HL-60 (cell line): ENCODE measurements around the gene FNDC3B.

Experiments
- DNase-seq, 2 experiments: peaks; one replicate each; pipeline ENCODE4 v3.0.0-alpha.2; 2010 to 2020; ENCODE audit warnings: low read depth in 1 of 2, low spot score in 1 of 2
- H3K27ac ChIP-seq: fragments of 250-450 bp; sonication (Bioruptor Pico); replicated peaks from 2 replicates; pipeline ENCODE4 v1.5.1; 2020; ENCODE audit warnings: mild to moderate bottlenecking, moderate library complexity
- H3K27me3 ChIP-seq: fragments of 250-450 bp; sonication (Bioruptor Pico); 2 replicates; pipeline ENCODE4 v1.5.1; 2021; ENCODE audit warnings: mild to moderate bottlenecking, moderate library complexity; ENCODE audit not compliant: insufficient read depth, poor library complexity, severe bottlenecking
- H3K4me3 ChIP-seq: replicated peaks from 2 replicates; pipeline ENCODE4 v1.5.1; 2011; ENCODE audit warnings: mild to moderate bottlenecking, control low read depth, low read length; ENCODE audit not compliant: insufficient read depth
- GABPA ChIP-seq: IDR thresholded peaks from 2 replicates; pipeline ENCODE4 v1.6.1; 2012; ENCODE audit warnings: low read depth
- POLR2AphosphoS5 ChIP-seq: IDR thresholded peaks from 2 replicates; pipeline ENCODE4 v1.6.1; 2012; ENCODE audit warnings: low read depth
- SPI1 ChIP-seq: IDR thresholded peaks from 2 replicates; pipeline ENCODE4 v1.6.1; 2012; ENCODE audit warnings: low read depth, mild to moderate bottlenecking, borderline replicate concordance
- TF ChIP-seq, protein P1 (sequence below): IDR thresholded peaks from 2 replicates; pipeline ENCODE4 v1.6.1; 2012; ENCODE audit warnings: low read depth; ENCODE audit not compliant: insufficient replicate concordance
- TF ChIP-seq, protein P2 (sequence below): IDR thresholded peaks from one replicate; pipeline ENCODE4 v1.5.1; 2011; ENCODE audit warnings: low read length, control low read depth, inconsistent platforms; ENCODE audit not compliant: insufficient read depth

Gene FNDC3B

DNA sequence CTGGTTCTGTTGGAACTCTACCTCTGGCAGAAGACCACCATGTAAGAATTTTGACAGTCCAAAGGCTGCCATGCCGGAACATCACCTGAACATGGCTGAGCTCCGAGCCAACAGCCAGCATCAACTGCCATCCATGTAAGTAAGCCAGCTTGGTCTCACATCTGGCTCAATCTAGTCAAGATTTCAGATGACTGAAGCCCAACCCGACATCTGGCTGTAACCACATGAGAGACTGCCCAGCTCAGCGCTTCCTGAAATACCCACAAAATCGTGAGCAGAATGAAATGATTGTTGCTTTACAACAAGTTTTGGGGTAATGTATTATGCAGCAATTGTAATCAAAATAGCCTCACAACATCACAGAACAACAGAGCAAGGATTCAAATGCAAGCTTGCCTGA lies 375.9 kb downstream of the FNDC3B start:
- no peak for DNase-seq
- H3K4me3 ChIP-seq: no peak overlapping the region

GRCh38 chr3:172437713-172438112 lies 398.3 kb downstream of the FNDC3B start:
- TF ChIP-seq GABPA (no peak), SPI1 (no peak), POLR2AphosphoS5 (no peak)
- TF ChIP-seq, protein P1, sequence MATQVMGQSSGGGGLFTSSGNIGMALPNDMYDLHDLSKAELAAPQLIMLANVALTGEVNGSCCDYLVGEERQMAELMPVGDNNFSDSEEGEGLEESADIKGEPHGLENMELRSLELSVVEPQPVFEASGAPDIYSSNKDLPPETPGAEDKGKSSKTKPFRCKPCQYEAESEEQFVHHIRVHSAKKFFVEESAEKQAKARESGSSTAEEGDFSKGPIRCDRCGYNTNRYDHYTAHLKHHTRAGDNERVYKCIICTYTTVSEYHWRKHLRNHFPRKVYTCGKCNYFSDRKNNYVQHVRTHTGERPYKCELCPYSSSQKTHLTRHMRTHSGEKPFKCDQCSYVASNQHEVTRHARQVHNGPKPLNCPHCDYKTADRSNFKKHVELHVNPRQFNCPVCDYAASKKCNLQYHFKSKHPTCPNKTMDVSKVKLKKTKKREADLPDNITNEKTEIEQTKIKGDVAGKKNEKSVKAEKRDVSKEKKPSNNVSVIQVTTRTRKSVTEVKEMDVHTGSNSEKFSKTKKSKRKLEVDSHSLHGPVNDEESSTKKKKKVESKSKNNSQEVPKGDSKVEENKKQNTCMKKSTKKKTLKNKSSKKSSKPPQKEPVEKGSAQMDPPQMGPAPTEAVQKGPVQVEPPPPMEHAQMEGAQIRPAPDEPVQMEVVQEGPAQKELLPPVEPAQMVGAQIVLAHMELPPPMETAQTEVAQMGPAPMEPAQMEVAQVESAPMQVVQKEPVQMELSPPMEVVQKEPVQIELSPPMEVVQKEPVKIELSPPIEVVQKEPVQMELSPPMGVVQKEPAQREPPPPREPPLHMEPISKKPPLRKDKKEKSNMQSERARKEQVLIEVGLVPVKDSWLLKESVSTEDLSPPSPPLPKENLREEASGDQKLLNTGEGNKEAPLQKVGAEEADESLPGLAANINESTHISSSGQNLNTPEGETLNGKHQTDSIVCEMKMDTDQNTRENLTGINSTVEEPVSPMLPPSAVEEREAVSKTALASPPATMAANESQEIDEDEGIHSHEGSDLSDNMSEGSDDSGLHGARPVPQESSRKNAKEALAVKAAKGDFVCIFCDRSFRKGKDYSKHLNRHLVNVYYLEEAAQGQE: no peak
- TF ChIP-seq, protein P2, sequence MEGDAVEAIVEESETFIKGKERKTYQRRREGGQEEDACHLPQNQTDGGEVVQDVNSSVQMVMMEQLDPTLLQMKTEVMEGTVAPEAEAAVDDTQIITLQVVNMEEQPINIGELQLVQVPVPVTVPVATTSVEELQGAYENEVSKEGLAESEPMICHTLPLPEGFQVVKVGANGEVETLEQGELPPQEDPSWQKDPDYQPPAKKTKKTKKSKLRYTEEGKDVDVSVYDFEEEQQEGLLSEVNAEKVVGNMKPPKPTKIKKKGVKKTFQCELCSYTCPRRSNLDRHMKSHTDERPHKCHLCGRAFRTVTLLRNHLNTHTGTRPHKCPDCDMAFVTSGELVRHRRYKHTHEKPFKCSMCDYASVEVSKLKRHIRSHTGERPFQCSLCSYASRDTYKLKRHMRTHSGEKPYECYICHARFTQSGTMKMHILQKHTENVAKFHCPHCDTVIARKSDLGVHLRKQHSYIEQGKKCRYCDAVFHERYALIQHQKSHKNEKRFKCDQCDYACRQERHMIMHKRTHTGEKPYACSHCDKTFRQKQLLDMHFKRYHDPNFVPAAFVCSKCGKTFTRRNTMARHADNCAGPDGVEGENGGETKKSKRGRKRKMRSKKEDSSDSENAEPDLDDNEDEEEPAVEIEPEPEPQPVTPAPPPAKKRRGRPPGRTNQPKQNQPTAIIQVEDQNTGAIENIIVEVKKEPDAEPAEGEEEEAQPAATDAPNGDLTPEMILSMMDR: no peak
- H3K27ac ChIP-seq: no peak overlapping the region

More for the DNA sequence above, 375.9 kb downstream of the FNDC3B start:
- Histone ChIP-seq H3K27me3 (peaks cover 13% of the 10 kb centered on the region), H3K27ac (no peak overlapping the region)
- TF ChIP-seq, protein P1: no peak
- TF ChIP-seq POLR2AphosphoS5 (no peak), GABPA (no peak), SPI1 (no peak)
- TF ChIP-seq, protein P2: no peak

DNA sequence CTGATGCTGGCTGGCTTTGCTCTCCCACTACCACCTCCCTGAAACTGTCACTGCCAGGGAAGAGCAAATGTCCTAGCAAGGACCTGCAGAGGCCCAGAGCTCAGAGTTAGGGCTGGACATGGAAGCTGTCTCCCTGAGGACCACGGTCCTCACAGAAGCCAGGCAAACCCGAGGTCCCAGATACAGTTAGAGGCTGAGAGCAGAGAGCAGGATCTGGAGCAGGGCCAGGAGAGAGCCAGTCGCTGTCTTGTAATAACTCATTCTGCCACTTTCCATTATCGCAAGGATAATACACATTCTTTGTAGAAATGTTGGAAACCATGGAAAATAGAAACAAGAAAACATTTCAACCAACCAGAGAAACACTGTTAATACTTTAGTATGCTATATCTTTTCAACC lies 398.8 kb downstream of the FNDC3B start:
- DNase-seq: no peak
- H3K27ac ChIP-seq: no peak overlapping the region
- H3K27me3 ChIP-seq: peaks cover 5% of the 10 kb centered on the region
- TF ChIP-seq, protein P2: no peak
- TF ChIP-seq POLR2AphosphoS5 (no peak), SPI1 (no peak), GABPA (no peak)
- TF ChIP-seq, protein P1: no peak
- H3K4me3 ChIP-seq: no peak overlapping the region

More at GRCh38 chr3:172437713-172438112, 398.3 kb downstream of the FNDC3B start:
- DNase-seq: no peak
- Histone ChIP-seq H3K27me3 (peaks cover 5% of the 10 kb centered on the region), H3K4me3 (no peak overlapping the region)
